Hematopoietic multipotent progenitor cell treated with erythropoietin and hydrocortisone succinate and interleukin-3 and kit ligand, for 6 days (in vitro differentiated cells): ENCODE results near the gene EIF2S3.
"Not testable (repeated sequence)": the region's sequence is repeated elsewhere in the genome, so short reads cannot be mapped to it uniquely, and the experiment has no call there.

ENCODE experiments used
- DNase-seq: peaks from one replicate; pipeline ENCODE4 v3.0.0-alpha.2; 2015

EIF2S3 gene

GRCh38 chrX:24054182-24055042 lies at the start of gene EIF2S3:
EIF2S3 (plus strand) TSS chrX:24054956; CDS start chrX:24054969, 13 bp downstream.
- DNase-seq = peak; percentile 95

- DNase-seq = no peak
Measured at GRCh38 chrX:24005028-24005427, 49.7 kb upstream of the EIF2S3 start.

DNA sequence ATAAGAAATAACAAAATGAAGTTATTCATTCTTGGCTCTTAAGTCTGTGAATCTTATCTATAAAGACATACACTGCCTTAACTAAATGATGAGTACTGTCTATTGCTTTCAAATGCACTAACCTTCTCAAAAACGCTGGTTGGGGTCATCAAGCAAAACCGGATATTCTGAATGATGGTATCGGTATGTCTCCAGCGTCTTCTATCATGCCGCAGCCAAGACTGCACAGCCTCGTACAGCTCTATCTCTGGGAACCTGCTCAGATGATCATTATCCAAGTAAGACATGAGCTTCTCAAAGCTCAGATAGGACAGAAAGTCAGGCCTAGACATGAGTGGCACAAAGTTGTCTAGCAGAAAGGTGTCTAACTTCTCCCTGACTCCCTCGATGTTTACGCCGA lies 48.9 kb upstream of the EIF2S3 start:
- no peak for DNase-seq

DNA sequence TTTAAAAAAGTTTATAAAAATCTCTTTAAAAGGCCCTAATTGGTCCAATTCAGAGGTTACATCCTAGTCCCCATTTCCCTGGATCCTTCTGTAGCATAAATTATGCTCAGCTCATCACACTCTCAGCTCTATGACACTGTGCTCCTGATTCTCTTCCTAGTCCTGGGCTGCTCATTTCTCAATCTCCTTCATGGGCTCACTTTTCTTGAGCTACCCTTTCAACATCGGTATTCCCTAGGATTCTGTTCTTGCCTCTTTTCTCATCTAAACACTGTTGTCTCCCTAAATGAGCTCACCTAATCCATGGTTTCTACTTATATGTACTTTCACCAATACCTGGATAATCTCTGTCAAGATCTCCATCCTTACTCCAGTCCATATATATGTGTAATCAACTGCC lies 42.5 kb upstream of the EIF2S3 start:
- DNase-seq = no peak

GRCh38 chrX:24014388-24015018 lies 40.3 kb upstream of the EIF2S3 start:
- no peak for DNase-seq

DNA sequence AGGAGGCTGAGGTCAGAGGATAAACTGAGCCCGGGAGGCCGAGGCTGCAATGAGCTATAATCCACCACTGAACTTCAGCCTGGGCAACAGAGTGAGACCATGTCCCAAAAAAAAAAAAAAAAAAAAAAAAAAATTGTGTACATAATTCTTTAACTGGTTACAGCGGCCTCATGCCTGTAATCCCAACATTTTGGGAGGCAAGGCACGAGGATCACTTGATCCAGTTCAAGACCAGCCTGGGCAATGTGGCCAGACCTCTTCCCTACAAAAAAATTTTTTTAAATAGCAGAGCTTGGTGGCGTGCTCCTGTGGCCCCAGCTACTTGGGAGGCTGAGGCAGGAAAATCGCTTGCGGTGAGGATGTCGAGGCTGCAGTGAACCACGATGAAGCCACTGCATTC lies 37.1 kb upstream of the EIF2S3 start:
- DNase-seq = no peak

DNA sequence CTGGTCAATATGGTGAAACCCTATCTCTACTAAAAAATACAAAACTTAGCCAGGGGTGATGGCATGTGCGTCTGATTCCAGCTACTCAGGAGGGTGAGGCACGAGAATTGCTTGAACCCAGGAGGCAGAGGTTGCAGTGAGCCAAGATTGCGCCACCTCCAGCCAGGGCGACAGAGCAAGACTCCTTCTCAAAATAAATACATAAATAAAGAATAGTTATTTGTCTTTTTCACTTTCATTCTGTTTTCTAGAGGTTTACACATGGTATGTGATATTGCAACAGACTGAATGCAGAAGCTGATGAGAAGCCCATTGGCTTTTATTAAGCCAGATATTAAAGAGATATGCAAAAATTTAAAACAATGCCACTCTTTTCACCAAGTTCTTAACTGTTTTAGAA lies 35.9 kb upstream of the EIF2S3 start:
- no peak for DNase-seq

DNA sequence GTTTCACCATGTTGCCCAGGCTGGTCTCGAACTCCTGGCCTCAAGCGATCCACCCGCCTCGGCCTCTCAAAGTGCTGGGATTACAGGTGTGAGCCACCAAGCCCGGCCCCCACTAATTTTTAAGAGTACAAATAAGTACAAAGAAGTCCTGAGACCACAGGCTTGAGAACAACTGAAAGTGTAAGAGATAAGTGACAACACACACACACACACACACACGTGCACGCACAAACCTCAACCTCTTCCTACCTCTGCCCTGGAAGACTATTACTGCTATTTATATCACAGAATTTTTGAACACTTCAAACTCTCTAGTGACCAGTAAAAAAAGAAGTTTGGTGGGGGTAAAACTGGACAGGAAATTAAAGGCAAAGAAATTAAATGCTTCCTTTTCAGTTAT lies 35.3 kb upstream of the EIF2S3 start:
- DNase-seq = no peak

GRCh38 chrX:24020306-24020876 lies 34.4 kb upstream of the EIF2S3 start:
- no peak for DNase-seq

DNA sequence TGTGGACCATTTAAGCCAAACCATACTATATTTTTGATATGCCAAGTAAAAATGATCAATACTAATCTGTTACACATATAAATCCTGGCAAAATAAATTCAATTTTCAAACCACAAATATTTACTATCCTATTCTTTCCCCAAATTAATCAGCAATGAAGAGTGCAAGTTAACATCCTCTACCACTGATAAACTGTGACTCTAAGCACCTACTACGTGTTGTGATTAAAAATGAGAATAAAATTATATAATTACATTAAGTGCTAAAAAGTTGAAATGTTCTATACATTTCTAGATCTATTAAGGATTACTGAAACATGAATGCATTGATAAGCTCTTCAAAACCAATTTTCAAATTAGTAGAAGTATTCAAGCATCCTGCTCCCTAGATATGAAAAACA lies 31.2 kb upstream of the EIF2S3 start:
- no peak for DNase-seq

DNA sequence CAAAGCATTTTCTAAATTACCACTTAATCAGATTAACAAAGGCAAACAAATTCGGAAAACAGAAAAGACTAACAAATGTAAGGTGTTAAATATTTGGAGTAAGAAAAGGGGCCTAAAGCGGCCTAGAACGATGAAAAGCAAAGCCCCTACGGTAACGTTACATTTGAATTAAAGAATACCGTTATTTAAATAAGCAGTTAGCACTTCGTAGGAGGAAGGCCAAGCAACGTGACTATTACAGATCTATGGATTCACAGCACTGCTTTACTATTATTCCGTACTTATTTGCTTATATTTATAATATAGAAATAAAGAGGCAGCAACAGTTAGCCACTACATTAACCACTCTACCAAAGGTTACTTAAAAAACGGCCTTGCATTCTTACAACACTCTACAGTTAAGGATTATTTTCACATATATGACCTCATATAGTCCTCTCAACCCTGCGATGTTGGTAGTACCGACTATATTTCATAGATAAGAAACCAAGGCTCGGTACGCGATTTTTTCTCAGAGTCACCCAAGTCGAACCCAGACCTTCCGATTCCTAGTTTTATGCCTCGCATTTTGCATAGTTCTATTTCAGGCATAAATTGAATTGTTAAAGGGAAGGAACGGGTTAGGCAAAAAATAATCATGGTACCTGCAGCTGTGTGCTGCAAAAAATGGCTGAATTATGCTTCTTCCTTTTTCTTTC lies 30.6 kb upstream of the EIF2S3 start:
- peak; percentile 64 for DNase-seq

DNA sequence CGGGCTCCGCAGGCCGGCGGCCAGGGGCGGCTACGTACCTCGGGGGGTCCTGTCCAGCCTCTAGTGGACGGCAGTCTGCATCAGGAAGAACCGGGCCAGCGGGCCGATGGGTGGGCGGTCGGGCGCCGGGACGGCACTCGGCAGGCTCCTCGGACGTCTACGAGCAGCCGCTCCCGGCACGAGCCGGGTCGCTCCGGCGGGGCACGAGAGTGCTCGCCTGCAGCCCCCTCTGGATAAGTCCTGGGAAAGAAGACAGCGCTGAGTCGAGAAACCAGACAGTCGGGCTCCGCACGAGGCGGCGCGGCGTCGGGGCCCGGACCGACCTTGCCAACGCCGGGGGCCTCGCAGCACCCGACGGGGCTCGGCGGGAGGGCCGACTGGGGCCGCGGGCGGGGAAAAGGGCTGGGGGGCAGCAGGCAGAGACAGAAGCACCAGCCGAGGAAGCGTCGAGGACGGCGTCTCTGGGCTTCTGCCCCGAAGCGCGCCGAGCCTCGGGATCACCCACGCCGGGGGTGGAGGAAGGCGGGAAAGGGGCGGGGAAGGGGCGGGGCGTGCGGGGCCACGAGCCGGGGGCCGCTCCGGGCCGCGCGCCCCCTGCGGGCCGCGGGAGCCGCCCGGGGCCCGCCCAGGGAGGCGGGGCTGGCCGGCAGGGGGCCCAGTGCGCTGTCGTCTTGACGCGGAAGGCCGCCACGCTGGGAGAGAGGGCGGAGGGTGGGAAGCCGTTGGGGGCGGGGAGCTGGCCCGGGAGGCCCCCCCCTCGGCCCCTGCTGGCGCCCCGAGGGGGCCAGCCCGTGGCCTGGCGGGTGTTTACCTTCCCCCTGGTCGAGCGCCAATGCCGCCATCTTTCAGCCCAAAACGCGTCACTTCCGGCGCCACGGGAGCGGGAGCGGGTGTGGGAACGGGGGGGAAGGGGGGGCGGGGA lies 29.7 kb upstream of the EIF2S3 start:
- DNase-seq = peak; percentile 91

GRCh38 chrX:24025741-24026403 lies 28.9 kb upstream of the EIF2S3 start:
- DNase-seq = peak; percentile 43

- peak; percentile 53 for DNase-seq
Measured at GRCh38 chrX:24026432-24026831, 28.3 kb upstream of the EIF2S3 start.

- no peak for DNase-seq
Measured at GRCh38 chrX:24027086-24027485, 27.7 kb upstream of the EIF2S3 start, which contains the start of gene KLHL15. KLHL15 (minus strand) TSS chrX:24027186; CDS start chrX:24006693, 20,493 bp downstream.

GRCh38 chrX:24027985-24028384 lies 26.8 kb upstream of the EIF2S3 start:
- no peak for DNase-seq

- no peak for DNase-seq
Measured at GRCh38 chrX:24030597-24030996, 24.2 kb upstream of the EIF2S3 start.

GRCh38 chrX:24034485-24034884 lies 20.3 kb upstream of the EIF2S3 start:
- no peak for DNase-seq

- DNase-seq = no peak
Measured at GRCh38 chrX:24037729-24038128, 17.0 kb upstream of the EIF2S3 start.

- DNase-seq = not testable (repeated sequence)
Measured at GRCh38 chrX:24046060-24046459, 8.7 kb upstream of the EIF2S3 start.

DNA sequence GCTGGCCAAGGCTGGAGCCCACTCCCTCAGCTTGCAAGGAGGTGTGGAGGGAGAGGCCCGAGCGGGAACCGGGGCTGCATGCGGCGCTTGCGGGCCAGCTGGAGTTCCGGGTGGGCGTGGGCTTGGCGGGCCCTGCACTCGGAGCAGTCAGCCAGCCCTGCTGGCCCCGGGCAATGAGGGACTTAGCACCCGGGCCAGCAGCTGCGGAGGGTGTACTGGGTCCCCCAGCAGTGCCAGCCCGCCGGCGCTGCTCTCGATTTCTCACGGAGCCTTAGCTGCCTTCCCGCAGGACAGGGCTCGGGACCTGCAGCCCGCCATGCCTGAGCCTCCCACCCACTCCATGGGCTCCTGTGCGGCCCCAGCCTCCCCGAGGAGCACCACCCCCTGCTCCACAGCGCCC lies 5.1 kb upstream of the EIF2S3 start:
- not testable (repeated sequence) for DNase-seq
